ENCODE measurements around the gene SUN2. TPM values are rescaled to one million over a fixed set of nuclear protein-coding genes. Genes with fewer than 3 reads are reported as not detected.

The SUN2 gene
- total and polyA plus RNA-seq, 8 donors, result 58.1 to 174 (median 72.4) TPM

DNA sequence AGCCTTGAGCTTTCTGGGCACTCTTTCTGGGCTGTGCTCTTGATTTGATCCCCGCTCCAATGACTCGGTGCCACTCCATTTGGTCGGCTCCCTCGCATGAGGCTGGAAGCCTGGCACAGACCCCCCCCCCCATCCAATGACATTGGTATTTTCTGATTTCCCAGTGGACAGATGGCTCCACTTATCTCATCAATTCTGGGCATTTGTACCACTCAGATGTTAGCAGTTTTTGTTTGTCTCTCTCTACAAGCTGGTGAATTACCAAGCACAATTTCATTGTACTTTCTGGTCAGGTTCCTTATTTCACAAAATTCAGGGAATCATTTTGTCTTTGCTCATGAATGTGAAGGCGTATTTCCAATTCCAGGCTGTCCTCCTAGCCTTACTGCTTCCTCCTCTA, 29.1 kb upstream of the SUN2 start:
- DNase-seq (no peak), ATAC-seq (no peak)
- Histone ChIP-seq H3K36me3 (peaks cover 0 to 19% of the 10 kb centered on the region in 2 donors), H3K4me3 (no peak overlapping the region), H3K9me3 (no peaks in the 10 kb centered on the region), H3K27me3 (no peaks in the 10 kb centered on the region), H3K4me1 (peaks cover 3 to 25% of the 10 kb centered on the region in 2 donors), H3K27ac (no peak overlapping the region)
- intact Hi-C loops (cut with DNase I), result no loop called here
- TF ChIP-seq, protein P1, sequence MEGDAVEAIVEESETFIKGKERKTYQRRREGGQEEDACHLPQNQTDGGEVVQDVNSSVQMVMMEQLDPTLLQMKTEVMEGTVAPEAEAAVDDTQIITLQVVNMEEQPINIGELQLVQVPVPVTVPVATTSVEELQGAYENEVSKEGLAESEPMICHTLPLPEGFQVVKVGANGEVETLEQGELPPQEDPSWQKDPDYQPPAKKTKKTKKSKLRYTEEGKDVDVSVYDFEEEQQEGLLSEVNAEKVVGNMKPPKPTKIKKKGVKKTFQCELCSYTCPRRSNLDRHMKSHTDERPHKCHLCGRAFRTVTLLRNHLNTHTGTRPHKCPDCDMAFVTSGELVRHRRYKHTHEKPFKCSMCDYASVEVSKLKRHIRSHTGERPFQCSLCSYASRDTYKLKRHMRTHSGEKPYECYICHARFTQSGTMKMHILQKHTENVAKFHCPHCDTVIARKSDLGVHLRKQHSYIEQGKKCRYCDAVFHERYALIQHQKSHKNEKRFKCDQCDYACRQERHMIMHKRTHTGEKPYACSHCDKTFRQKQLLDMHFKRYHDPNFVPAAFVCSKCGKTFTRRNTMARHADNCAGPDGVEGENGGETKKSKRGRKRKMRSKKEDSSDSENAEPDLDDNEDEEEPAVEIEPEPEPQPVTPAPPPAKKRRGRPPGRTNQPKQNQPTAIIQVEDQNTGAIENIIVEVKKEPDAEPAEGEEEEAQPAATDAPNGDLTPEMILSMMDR (IDR thresholded peaks at IDR 0.05), result no peak

DNA sequence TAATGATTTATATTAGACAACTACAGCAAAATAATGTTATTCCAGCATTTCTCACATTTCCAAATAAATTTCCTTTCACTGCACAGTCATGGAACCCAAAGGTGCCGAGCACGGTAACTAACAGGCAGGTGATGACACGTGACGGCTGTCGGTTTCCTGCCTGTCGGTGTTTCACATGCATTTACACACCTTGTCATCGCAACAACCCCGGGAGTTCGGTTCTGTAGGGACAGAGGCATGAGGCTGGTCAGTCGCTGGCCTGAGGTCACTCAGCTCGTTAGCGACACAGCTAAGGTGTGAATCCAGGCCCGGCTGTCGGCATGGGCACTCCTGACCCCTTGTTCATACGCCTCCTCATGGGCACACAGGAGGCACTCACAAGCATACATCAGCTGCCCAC, 28.2 kb upstream of the SUN2 start:
- Histone ChIP-seq H3K4me3 (no peak overlapping the region), H3K27me3 (no peaks in the 10 kb centered on the region), H3K27ac (no peak overlapping the region), H3K36me3 (peaks cover 0 to 26% of the 10 kb centered on the region in 2 donors), H3K4me1 (peaks cover 3 to 23% of the 10 kb centered on the region in 2 donors), H3K9me3 (no peaks in the 10 kb centered on the region)
- TF ChIP-seq, protein P1 (IDR thresholded peaks at IDR 0.05), result no peak
- ATAC-seq, result no peak
- intact Hi-C loops (cut with DNase I), result no loop called here
- DNase-seq, result no peak

DNA sequence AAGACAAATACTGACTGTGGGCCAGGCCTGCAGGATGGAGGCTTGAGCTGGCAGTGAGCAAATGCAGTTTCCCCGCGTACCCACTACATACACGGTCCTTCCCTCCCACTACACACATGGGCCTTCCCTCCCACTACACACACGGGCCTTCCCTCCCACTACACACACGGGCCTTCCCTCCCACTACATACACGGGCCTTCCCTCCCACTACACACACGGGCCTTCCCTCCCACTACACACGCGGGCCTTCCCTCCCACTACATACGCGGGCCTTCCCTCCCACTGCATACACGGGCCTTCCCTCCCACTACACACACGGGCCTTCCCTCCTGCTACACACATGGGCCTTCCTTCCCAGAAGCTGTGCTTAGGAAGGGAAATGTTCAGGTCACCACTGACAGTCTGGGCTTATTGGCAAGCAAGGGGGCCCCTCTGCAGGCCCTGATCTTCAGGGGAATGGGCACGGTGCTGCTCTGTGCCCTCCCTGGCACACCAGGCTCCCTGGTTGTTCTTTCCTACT, 27.4 kb upstream of the SUN2 start:
- DNase-seq (no peak), ATAC-seq (no peak)
- Histone ChIP-seq H3K9me3 (no peaks in the 10 kb centered on the region), H3K27me3 (no peaks in the 10 kb centered on the region), H3K36me3 (peaks cover 0 to 34% of the 10 kb centered on the region in 2 donors), H3K27ac (no peak overlapping the region), H3K4me3 (no peak overlapping the region), H3K4me1 (peaks cover 3 to 14% of the 10 kb centered on the region in 2 donors)
- TF ChIP-seq, protein P1 (IDR thresholded peaks at IDR 0.05), result no peak
- intact Hi-C loops (cut with DNase I), result no loop called here

DNA sequence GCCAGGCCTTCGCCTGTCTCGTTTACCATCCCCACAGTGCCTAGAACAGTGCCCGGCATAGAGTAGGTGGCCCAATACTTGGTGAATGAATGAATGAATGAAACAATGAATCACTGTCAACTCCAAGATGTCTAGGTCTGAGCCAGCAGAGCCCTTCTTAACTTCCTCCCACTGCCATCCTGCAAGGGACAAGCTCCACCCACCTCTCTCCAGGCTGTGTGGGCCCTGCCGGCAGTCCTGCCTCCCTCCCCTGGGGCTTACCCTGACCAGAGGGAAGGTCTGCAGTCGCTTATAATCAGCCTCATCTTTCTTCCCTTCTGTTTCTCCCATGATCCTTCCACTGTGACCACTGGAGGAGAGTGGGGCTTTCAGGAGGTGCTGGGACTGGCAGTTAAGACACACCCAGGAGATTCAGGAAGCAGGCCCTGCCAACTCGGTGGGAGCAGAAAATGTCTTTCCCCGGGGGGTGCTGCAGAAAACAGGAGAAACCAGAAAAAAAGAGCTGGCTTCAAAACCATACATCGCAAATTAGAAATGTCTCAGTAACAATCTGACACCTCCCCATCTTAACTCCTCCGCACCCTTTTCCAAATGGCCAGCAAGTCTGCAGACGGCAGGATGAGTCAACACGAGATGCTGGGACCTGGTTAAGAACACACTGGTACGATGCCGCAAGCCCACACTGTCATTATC, 26.8 kb upstream of the SUN2 start:
- no peak overlapping the region for H3K27ac ChIP-seq
- H3K27me3 ChIP-seq, result no peaks in the 10 kb centered on the region
- no peaks in the 10 kb centered on the region for H3K9me3 ChIP-seq
- DNase-seq (no peak), ATAC-seq (peak; percentile 38)
- TF ChIP-seq, protein P1 (IDR thresholded peaks at IDR 0.05), result no peak
- intact Hi-C loops (cut with DNase I), result no loop called here
- no peak overlapping the region for H3K4me3 ChIP-seq
- peaks cover 0 to 10% of the 10 kb centered on the region in 2 donors for H3K4me1 ChIP-seq
- peaks cover 0 to 34% of the 10 kb centered on the region in 2 donors for H3K36me3 ChIP-seq

DNA sequence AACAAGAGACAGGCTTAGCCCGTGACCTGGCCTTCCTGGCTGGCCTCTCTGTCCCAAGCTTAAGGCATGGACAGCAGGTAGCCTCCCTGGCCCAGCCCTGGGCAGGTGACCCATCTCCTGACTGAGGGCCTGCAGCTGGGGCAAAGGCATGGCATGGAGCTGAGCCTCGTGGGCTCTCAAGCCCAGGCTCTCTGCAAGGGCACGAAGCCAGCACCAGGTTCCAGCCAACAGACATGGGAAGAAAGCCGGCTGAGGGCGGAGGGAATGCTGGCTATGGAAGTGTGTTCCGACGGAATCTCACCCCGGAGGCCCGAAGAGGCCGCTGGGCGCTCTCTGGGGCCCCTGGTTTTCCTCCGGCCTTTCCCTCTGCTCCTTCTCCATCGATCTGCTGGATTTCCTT, 25.2 kb upstream of the SUN2 start:
- ATAC-seq (no peak), DNase-seq (no peak)
- Histone ChIP-seq H3K9me3 (no peaks in the 10 kb centered on the region), H3K4me1 (peaks cover 0 to 10% of the 10 kb centered on the region in 2 donors), H3K36me3 (peaks cover 0 to 34% of the 10 kb centered on the region in 2 donors), H3K27ac (no peak overlapping the region), H3K4me3 (no peak overlapping the region), H3K27me3 (no peaks in the 10 kb centered on the region)
- intact Hi-C loops (cut with DNase I), result no loop called here
- TF ChIP-seq, protein P1 (IDR thresholded peaks at IDR 0.05), result no peak
